ENCODE measurements around the gene FBXO45.
A peak's percentile ranks its signal among the peaks of the same experiment; 100 is the strongest.
"Not testable (repeated sequence)": the region's sequence is repeated elsewhere in the genome, so short reads cannot be mapped to it uniquely, and the experiment has no call there.

Gene FBXO45

DNA sequence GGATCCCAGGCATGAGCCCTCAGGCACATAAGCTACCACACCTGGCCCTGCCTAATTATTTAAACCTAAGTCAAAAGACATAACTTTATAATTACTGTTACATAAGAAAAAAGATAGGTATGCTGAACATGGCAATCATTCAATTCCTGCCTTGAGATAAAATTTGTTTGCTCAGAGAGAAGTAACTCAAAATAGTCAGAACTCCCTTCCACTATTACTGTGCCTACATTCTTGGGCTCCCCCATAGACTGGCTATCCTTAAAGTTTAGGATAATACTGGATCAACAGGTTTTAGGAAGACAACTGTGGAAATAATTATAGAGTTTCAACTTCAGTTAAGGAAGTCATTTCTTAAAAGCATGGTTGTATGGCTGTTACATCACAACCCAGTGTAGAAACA lies 10.0 kb upstream of the FBXO45 start:
- DNase-seq: no peak

DNA sequence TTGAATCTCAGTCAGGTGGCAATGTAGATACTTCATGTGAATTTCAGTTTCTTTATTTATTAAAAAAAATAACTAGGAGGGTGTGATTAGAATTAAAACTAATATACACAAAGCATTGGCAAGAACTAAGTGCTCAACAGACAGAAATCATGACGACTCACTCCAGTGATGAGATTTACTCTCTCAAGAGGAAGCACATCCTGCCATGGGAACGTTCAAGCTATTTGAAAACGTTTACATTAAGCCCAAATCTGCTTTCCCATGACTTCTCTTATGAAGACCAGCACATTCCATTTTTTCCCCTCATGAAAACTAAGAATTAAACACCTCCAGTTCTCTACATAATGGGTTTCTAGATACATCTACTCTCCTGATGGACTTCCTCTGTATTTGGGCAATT lies 8.6 kb upstream of the FBXO45 start:
- no peak for DNase-seq

DNA sequence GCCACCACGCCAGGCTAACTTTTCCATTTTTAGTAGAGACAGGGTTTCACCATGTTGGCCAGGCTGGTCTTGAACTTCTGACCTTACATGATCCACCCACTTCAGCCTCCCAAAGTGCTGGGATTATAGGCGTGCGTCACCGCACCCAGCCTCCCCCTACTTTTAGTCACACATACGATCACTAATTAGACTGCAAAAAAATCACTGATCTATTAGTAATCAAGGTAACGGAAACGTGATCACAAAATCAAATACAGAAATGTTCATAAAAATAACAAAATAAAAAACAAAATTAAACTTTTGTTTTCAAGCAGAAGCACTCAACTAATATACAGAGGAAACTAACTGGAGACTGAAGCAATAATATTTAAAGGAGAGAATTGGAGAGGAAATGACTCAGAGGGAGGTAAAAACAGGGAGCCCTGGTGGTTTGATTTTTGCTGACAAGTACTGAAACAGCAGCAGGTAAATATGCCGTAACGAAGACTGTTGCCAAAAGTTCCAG lies 4.7 kb upstream of the FBXO45 start:
- peak; percentile 24 to 36 for DNase-seq

DNA sequence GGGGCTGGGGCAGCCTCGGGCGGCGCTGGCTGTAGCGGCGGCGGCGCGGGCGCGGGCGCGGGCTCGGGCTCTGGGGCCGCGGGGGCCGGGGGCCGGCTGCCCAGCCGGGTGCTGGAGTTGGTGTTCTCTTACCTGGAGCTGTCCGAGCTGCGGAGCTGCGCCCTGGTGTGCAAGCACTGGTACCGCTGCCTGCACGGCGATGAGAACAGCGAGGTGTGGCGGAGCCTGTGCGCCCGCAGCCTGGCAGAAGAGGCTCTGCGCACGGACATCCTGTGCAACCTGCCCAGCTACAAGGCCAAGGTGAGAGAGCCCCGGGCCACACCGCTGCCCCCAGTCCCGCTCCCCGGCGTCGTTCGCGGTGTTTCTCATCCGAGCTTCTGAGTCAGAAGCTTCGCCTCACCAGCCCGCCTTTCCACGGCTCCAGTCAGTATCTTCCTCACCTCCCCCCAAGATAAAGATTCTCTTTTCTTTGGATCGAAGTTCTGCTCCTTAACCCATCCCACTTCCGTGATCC lies 600 bp downstream of the FBXO45 start:
- DNase-seq: peak; percentile 25 to 38

DNA sequence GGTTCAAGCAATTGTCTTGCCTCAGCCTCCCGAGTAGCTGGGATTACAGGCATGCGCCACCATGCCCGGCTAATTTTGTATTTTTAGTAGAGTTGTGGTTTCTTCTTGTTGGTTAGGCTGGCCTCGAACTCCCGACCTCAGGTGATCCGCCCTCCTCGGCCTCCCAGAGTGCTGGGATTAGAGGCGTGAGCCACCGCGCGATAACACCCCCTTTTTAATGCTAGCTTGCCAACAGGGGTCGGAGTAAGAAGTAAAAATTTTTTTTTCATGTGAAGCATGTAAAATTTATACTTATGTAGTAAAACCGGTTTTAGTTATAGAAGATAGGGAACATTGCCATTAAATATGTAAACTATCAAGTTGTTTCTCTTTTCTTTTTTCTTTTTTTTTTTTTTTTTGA lies 1.9 kb downstream of the FBXO45 start:
- DNase-seq: not testable (repeated sequence)

DNA sequence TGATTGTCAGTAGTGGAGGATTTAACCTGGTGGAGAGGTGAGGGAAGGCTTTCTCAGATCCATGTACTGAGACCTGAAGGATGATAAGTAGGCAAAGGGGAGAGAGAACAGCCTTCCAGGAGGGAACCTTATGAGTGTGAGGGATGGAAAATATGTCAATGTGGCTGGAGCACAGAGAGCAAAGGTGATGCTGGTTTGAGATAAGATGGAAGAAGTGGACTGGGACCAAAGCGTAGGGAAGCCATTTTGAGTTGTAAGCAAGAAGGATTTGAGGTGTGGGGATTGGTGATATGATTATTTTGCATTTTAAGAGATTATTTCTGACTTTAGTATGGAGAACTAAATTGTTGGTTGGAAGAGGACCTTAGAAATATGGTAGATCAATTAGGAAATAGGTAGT lies 3.9 kb downstream of the FBXO45 start:
- DNase-seq: no peak

DNA sequence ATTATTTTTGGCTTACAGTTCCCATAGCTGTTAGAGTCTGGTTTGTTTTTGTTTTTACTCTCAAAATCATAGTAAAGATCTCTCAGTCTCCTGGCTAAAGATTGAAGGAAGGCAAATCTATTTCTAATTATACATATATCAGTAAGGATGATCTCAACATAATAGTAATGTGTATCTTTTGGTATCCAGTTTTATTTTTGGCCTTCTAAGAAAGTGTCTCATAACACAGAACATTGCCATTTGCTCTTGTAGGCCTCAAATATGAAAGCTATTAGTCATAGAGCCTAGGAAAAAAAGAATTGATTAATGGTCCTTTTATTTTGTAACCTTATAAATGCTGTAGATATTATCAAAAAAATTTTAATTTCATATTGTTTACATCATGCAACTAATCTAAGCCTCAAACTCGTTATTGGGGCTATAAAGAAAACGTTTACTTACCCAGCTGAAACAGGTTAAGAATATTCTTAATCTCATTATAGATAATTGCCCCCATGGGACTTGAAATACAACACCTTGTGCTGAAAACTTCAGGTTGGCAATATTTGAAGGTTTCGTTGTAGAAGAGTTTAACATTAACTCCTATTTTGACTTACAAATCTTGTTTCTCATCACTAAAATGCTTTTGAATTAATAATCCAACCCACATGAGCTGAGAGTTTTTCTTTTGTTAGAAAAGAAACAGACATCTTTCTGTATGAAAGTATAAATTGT lies 16.7 kb downstream of the FBXO45 start:
- DNase-seq: no peak

DNA sequence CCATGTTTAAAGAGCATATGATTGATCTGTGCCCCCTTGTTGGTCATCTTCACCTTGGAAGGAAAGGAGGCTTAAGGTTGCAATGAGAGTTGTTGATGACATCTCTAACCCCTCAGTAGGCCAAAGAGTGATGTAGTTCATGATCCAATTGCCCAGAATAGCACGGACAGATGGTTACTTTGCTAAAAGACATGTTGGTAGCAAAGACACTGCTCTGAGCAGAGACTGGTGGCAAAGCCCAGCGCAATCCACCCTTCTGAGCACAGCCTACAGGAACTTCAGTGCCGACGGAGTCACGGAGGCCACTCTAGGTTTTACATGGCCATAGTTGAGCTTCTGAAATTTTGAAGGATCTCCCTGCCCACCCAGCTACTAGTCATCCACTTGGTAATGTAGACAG lies 21.8 kb downstream of the FBXO45 start:
- DNase-seq: no peak

DNA sequence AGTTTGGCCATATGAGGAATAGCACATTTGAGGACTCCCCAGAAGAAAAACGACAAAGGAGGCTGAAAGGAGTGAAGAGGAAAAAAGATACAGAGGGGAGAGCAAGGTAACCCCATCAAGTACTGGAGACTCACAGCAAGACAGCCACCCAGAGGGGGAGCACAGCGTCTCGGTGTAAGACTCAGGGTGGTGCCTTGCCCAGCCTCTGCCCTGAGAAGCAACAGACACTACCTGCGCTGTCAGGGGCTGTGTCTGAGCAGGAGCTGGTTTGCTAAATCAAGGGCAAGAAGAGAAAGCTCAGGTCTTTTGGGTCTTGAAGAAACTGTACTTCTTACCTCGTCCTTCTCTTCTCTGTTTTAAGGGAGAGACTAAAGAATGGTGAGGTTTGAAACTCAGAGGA lies 27.9 kb downstream of the FBXO45 start:
- no peak for DNase-seq

DNA sequence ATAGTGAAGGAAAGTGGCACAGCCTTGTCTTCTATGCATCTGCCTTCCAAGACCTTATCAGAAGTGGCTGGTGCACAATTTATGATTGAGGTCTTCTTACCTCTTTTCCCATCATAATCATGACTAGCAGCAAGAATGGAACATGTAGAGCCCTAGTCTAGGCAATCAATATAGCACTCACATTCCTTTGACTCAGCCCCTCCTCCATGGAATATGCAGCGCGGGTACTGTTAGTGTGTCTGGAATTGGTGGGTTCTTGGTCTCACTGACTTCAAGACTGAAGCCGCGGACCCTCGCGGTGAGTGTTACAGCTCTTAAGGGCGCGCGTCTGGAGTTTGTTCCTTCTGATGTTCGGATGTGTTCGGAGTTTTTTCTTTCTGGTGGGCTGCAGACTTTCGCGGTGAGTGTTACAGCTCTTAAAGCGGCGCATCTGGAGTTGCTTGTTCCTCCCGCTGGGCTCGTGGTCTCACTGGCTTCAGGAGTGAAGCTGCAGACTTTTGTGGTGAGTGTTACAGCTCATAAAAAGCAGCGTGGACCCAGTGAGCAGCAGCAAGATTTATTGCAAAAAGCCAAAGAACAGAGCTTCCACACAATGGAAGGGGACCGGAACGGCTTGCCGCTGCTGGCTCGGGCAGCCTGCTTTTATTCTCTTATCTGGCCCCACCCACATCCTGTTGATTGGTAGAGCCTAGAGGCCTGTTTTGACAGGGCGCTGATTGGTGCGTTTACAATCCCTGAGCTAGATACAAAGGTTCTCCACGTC lies 29.7 kb downstream of the FBXO45 start:
- DNase-seq: not testable (repeated sequence)

DNA sequence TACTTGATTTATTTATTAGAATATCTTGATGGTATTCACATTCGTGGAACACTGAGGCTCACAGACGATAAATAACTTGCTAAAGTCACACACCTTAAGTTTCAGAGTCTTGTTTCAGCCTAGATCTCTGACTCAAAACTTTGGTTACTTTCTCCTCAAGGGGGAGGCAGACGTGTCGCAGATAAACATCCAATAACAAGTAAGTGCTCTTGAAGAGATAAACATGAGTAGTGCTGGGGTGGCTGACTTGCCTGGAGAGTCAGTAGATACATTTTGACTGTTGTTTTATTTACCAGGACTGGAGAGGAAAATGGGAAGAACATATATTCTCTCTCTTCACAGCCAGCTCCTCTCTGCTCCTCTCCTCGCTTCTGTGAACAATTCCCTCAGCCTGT lies 31.3 kb downstream of the FBXO45 start:
- no peak for DNase-seq

DNA sequence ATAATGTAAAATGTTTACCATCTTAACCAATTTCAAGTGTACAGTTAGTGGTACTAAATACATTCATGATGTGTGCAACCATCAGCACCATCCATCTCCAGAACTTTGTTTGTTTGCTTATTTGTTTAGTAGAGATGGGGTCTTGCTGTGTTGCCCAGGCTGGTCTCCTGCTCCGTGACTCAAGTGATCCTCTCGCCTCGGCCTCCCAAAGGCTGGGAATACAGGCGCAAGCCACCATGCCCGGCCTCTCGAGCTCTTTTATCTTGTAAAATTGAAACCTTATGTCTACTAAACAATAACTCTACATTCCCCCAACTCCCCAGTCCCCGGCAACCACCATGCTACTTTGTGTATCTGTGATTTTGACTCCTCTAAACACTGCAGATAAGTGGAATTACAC lies 31.9 kb downstream of the FBXO45 start:
- DNase-seq: no peak

DNA sequence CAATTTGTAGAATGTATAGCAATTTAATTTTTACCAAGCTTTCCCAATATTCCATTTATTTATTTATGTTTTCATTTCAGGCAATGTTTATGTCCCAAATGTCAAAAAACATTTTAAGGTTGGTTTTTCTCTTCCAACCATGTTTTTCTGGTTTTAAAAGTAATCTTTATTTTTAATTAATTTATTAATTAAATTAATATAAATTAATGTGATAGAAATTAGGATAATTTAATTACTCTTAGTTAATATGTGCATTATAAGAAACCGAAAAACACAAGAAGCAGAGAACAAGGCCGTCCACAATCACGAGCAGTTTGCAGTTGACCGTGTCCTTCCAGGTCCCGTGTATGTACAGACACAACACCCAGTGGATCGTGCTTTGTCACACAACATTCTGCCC lies 34.2 kb downstream of the FBXO45 start:
- DNase-seq: no peak

DNA sequence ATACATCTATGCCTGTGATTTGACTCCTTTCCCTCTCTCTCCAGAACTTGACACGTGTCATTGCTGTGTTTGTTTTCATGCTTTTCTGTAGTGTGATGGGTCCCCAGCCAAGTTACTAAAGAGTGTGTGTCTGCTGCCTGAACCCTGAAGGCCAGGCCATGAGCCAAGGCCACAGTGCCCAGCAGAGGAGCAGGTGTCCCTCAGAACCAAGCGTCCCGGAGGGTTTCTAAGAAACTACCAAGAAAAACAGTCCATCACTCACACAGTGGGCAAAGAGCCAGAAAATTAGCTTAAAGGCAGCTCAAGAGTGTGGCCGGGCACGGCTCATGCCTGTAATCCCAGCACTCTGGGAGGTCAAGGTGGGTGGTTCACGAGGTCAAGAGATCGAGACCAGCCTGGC lies 35.2 kb downstream of the FBXO45 start:
- no peak for DNase-seq

DNA sequence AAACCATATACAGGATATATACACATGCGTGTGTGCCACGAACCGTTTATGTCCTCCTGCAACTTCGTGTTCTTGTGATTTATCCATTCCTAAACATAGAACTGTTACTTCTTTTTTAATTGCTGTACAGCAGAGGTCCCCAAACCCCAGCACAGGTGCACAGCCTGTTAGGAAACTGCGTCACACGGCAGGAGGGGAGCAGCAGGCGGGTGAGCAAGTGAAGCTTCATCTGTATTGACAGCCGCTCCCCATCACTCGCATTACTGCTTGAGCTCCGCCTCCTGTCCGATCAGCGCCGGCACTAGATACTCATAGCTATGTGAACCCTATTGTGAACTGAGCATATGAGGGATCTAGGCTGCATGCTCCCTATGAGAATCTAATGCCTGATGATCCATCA lies 36.1 kb downstream of the FBXO45 start:
- DNase-seq: peak; percentile 60 to 66

DNA sequence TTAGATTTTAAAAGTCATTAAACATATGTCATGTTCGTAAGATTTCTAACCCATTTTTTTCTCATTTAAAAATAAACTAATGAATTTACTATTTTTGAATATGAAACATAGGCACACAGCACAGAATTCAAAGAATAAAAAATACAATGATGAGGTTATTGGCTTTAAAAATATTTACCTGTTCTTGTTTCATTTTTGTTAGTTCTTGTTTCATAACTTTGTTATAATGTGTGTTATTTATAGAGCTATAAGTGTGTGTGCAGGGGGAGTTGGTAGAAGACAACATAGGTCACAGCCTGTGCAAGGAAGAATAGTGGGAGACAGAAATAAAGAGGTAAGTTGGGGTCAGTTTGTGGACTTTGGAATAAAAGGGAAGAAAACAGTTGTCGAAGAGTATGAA lies 40.2 kb downstream of the FBXO45 start:
- no peak for DNase-seq

DNA sequence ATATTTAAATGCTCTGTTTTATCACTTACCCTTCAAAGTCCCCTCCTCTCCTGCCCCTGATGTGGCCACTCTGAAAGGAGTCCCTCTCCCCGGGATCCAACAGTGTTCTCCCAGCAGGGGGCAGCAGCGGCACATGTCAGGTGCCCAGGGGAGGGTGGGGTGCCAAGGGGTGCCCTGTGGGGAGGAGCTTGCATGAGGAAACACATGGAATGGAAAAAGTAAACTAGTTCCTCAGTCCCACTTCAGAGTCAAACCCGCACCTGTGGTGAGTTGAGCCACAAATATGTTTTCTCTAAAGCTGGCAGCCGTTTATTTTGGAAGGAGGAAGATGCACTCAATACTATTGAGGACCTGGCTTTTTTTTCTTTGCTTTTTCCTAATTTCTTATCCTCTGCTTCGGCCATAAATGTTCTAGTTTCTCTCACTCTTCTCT lies 40.9 kb downstream of the FBXO45 start:
- peak; percentile 95 to 99 for DNase-seq

DNA sequence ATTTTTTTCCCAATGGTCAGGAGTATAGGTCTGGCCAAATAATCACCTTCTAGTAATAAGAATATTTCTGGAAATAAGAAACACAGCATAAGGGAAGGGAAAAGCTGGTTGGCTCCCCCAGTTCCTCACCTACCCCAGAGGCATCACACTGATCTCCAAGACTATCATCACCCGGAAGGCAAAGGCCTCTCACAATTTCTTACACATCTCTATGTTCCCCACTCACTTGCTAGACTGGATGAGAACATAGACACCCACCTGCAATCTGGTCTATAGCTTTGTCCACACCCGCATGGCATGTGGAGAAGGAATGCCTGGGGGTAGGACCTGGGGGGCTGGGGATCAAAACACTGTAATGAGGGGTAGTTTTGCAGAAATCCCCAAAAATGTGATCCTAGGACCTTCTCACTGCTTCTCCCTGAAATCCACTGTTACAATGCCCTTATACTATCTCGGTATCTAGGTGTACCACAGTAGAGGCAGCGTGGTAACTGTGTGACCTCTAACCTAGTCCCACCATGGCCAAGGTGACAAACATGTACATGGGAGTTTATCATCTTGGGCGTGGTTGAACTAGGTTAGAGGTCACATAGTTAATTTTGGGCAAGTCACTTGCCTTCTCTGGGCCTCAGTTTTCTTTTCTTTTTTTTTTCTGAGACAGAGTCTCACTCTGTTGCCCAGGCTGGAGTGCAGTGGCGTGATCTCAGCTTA lies 41.5 kb downstream of the FBXO45 start:
- no peak for DNase-seq

DNA sequence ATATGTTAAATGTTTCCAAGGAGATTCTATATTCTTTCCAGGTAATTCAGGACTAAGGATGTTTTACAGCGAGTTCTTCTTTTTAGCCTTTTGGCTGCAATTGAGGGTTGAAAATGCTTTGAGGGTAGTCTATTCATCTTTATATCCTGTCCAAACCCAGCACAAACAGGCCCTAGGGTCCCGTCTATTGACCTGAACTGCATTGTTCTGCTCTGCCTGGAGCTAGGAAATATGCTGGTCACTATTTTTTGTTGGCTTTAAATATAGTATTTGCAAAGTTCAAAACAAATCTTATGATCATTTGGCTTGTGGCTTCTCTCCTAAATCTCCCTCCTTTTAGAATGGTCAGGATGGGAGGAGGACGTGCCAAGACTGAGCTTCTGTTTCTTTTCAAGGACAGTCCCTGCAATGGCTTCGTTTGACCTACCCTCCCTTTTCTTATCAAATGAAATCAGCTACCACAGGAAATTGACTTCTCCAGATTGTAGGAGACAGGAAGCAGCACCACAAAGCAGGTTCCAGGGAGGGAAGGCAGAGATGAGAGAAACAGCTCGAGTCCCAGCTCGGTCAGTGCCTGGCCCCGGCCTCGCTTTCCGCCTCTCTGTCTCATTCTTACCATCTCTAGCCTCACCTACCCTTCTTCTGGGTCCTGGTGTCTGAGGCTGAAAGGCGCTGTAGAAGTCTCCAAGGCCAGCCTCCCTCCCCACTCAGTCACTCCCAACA lies 43.5 kb downstream of the FBXO45 start:
- no peak for DNase-seq

DNA sequence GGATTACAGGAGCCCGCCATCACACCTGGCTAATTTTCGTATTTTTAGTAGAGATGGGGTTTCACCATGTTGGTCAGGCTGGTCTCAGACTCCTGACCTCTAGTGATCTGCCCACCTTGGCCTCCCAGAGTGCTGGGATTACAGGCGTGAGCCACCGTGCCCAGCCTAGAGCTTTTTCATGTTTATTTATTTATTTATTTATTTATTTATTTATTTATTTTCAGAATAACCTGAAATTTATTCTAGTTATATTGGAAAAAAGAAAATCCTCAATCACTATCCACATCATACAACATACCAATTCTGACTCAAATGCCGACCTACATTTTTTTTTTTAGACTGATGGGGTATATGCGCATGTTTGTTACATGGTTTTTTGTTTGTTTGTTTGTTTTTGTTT lies 46.8 kb downstream of the FBXO45 start:
- not testable (repeated sequence) for DNase-seq

DNA sequence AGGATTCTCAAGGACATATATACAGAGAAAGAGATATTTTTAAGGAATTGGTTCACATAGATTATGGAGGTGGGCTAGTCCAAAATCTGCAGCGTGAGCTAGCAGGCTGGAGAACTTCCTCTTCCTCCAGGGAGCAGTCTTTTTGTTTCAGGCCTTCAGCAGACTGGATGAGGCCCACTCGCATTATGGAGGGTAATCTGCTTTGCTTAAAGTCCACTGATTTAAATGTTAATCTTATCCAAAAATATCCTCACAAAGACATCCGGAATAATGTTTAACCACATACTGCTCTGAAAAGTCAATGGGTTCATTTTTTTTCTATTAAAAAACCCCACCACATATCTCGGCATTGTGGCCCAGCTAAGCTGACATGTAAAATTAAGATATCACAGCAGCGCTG lies 48.8 kb downstream of the FBXO45 start:
- no peak for DNase-seq

DNA sequence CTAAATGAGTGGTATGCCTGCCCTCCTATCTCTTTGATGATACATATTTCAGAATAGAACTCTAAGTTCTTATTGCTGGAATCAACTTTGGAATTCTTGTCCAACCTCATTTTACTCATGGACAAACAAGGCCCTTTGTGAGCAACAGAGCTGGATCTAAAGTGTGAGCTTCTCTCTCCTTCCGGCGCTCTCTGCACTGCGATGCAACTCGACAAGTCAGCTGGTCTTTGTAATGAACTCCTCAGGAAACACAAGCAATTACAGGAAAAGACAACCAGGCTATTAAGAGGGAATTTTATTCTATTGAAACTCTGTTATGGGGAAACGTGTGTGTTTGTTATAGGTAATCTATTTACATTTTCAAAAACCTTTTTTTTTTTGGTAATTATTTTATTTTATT lies 50.8 kb downstream of the FBXO45 start:
- no peak for DNase-seq

DNA sequence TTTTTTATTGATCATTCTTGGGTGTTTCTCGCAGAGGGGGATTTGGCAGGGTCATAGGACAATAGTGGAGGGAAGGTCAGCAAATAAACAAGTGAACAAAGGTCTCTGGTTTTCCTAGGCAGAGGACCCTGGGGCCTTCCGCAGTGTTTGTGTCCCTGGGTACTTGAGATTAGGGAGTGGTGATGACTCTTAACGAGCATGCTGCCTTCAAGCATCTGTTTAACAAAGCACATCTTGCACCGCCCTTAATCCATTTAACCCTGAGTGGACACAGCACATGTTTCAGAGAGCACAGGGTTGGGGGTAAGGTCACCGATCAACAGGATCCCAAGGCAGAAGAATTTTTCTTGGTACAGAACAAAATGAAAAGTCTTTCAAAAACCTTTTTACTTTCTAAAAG lies 51.2 kb downstream of the FBXO45 start:
- not testable (repeated sequence) for DNase-seq

All from activated CD4-positive, alpha-beta T cell treated with anti-CD3 and anti-CD28 coated beads for 4 hours (primary cell).